ENCODE results near the gene NOCT. TPM values are rescaled to one million over a fixed set of nuclear protein-coding genes. Genes with fewer than 3 reads are reported as not detected.
A peak's percentile ranks its signal among the peaks of the same experiment; 100 is the strongest.

The NOCT gene
- polyA plus RNA-seq: under 1 TPM in 2 of 3 donors, not detected in 1; 0.83 to 0.86 TPM

DNA sequence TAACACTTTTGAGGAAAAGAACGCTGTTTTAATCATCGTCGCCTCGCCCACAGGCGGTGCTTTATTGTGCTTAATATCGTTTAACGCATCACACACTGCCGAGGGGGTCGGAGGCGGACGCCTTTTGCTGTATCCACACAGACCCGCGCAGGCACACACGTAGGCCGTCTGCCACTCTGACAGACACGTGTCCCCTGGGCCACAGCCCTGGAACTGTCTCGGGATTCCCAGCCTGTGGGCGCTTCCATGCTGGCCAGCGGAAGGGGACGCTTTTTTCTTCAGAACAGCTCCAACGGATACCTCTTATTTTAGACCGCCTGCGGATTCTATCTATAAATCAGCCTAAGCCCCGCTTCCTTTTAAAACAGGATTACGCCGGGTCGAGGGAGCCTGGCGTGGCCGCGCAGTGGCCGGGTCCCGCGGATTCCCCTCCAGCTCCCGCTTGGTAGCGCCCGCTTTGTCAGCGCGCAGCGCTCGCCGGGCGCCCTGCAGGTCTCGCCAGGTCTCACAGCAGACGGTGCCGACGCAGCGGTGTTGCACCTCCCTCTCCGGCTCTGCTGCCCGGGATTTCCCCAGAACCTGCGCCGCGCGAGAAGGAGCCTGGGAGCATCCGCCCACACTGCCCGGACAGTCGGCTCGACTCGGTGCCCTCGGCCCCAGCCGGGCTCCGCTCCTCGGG, at the start of gene NOCT:
NOCT (plus strand) TSS at position 513 of the 679 bp plus-strand sequence. CDS start 201 bp downstream, outside the sequence.
- Mint-ChIP-seq H3K4me3 (peak within 1 kb of the TSS; percentile 90 to 93 (median 92)), H3K9me3 (no peaks in the 10 kb centered on the region), H3K27ac (peak within 1 kb of the TSS; percentile 90 to 98 (median 98)), H3K27me3 (ENCODE audit: low read depth in 3 of 3) (peaks cover 8 to 23% (median 10%) of the 10 kb centered on the region in 3 donors), H3K36me3 (peaks cover 0 to 5% (median 3%) of the 10 kb centered on the region in 3 donors), H3K4me1 (peaks cover 15 to 19% of the 10 kb centered on the region in 2 donors)
- DNase-seq: peak; percentile 92 to 93 (median 93)

DNA sequence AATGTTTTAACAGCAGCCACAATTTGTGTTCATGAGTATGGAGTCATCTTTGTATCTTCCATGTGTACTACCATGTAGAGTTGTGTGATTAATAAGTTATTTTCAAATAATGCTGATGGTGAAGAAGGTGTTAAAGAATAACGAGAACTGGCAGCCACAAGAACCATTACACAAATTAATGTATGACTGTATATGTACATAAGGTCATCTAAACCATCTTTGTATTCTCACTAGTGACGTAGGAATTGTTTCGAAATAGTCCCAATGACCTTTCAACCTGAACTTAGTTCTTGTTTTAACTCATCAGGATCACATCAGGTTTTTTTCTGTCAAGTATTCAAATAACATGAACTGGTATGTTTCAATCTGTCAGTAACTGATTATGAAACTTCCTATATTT, 48.3 kb upstream of the NOCT start:
- Mint-ChIP-seq H3K4me1 (no peaks in the 10 kb centered on the region), H3K9me3 (no peaks in the 10 kb centered on the region), H3K36me3 (peaks cover 0 to 4% (median 0%) of the 10 kb centered on the region in 3 donors), H3K4me3 (no peak overlapping the region), H3K27ac (no peak overlapping the region), H3K27me3 (ENCODE audit: low read depth in 3 of 3) (no peaks in the 10 kb centered on the region)
- no peak for DNase-seq

- Mint-ChIP-seq H3K27ac (no peak overlapping the region), H3K4me3 (no peak overlapping the region), H3K27me3 (ENCODE audit: low read depth in 3 of 3) (peaks cover 0 to 2% (median 0%) of the 10 kb centered on the region in 3 donors), H3K4me1 (no peaks in the 10 kb centered on the region), H3K36me3 (peaks cover 0 to 4% (median 0%) of the 10 kb centered on the region in 3 donors), H3K9me3 (no peaks in the 10 kb centered on the region)
- DNase-seq: no peak
Measured at GRCh38 chr4:138972956-138973801, 42.4 kb upstream of the NOCT start.

DNA sequence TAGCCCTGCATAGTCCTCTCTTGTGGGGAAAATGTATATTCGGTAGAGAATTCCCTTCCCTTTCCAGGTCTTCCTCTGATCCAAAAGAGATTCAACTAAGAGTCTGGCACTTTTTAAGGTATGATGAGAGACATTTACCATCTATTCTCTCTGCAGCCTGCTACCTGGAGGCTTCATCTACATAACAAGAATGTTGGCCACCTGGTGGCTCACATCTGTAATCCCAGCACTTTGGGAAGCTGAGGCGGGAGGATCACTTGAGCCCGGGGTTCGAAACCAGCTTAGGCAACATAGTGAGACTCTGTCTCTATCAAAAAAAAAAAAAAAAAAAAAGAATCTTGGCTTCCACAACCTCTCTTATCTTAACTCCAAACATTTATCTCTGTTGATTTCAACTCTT, 40.4 kb upstream of the NOCT start:
- Mint-ChIP-seq H3K36me3 (no peaks in the 10 kb centered on the region), H3K9me3 (no peaks in the 10 kb centered on the region), H3K4me1 (no peaks in the 10 kb centered on the region), H3K4me3 (no peak overlapping the region), H3K27ac (no peak overlapping the region), H3K27me3 (ENCODE audit: low read depth in 3 of 3) (peaks cover 0 to 2% (median 0%) of the 10 kb centered on the region in 3 donors)
- DNase-seq: no peak

GRCh38 chr4:138976526-138976925, 39.1 kb upstream of the NOCT start:
- no peaks in the 10 kb centered on the region for H3K9me3 Mint-ChIP-seq
- H3K27ac Mint-ChIP-seq: no peak overlapping the region
- peaks cover 0 to 2% (median 0%) of the 10 kb centered on the region in 3 donors for H3K27me3 Mint-ChIP-seq (ENCODE audit: low read depth in 3 of 3)
- no peaks in the 10 kb centered on the region for H3K36me3 Mint-ChIP-seq
- no peaks in the 10 kb centered on the region for H3K4me1 Mint-ChIP-seq
- no peak overlapping the region for H3K4me3 Mint-ChIP-seq
- DNase-seq: no peak

- Mint-ChIP-seq H3K27ac (no peak overlapping the region), H3K27me3 (ENCODE audit: low read depth in 3 of 3) (peaks cover 0 to 2% (median 0%) of the 10 kb centered on the region in 3 donors), H3K4me1 (no peaks in the 10 kb centered on the region), H3K36me3 (no peaks in the 10 kb centered on the region), H3K4me3 (no peak overlapping the region), H3K9me3 (no peaks in the 10 kb centered on the region)
- DNase-seq: no peak
Measured at GRCh38 chr4:138977524-138977923, 38.1 kb upstream of the NOCT start.

DNA sequence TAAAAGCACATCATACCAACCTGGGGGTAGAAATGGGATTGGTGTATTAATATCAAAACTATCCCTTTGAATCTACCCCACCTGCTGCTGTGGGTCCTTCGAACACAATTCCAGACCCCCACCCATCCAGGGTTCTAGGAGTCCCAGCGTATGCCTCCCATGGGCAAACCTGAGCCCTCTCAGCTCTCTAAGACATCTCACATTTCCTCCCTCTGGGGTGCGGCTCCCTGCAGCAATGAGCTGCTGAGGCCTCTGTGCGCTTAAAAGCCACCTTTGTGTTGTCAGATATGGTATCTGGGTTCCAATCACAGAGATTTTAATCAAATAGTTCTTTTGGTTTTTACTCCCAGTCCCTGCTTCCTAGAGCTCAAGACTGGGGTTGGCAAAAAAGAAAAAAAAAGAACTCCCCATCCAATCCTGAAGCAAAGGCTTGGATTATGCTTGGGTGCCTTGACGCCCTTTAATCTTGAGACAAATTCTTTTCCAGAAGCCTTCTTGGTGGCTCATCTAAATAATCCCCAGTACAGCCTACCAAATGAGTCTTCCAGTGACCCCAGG, 37.5 kb upstream of the NOCT start:
- H3K4me1 Mint-ChIP-seq: no peaks in the 10 kb centered on the region
- no peak overlapping the region for H3K4me3 Mint-ChIP-seq

GRCh38 chr4:138978600-138978999, 37.0 kb upstream of the NOCT start:
- Mint-ChIP-seq H3K36me3 (no peaks in the 10 kb centered on the region), H3K27ac (no peak overlapping the region), H3K9me3 (no peaks in the 10 kb centered on the region), H3K27me3 (ENCODE audit: low read depth in 3 of 3) (peaks cover 0 to 4% (median 0%) of the 10 kb centered on the region in 3 donors), H3K4me1 (no peaks in the 10 kb centered on the region), H3K4me3 (no peak overlapping the region)
- no peak for DNase-seq

More for the DNA sequence above, 37.5 kb upstream of the NOCT start:
- DNase-seq: no peak
- no peaks in the 10 kb centered on the region for H3K36me3 Mint-ChIP-seq
- no peak overlapping the region for H3K27ac Mint-ChIP-seq
- peaks cover 0 to 4% (median 0%) of the 10 kb centered on the region in 3 donors for H3K27me3 Mint-ChIP-seq (ENCODE audit: low read depth in 3 of 3)
- H3K9me3 Mint-ChIP-seq: no peaks in the 10 kb centered on the region

DNA sequence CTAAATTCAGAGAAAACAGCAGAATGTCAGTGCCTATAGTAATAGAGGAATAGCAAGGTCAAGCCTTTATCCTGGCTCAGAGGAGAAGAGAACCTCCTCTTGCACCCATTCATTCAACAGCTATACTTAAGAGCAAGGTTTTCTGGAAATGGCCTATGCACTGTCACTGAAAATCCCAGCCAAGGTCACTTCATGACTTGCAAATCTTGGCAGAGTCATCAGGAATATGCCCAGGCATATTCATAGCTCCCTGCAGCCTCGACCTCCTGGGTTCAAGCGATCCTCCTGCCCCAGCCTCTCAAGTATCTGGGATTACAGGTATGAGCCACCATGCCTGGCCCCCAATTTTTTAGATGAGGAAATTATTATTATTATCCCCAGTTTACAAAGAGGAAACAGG, 35.8 kb upstream of the NOCT start:
- H3K4me1 Mint-ChIP-seq: no peaks in the 10 kb centered on the region
- no peaks in the 10 kb centered on the region for H3K9me3 Mint-ChIP-seq
- H3K27ac Mint-ChIP-seq: no peak overlapping the region
- no peak overlapping the region for H3K4me3 Mint-ChIP-seq
- no peak for DNase-seq
- no peaks in the 10 kb centered on the region for H3K36me3 Mint-ChIP-seq
- peaks cover 0 to 4% (median 0%) of the 10 kb centered on the region in 3 donors for H3K27me3 Mint-ChIP-seq (ENCODE audit: low read depth in 3 of 3)

- H3K27me3 Mint-ChIP-seq (ENCODE audit: low read depth in 3 of 3): peaks cover 0 to 2% (median 0%) of the 10 kb centered on the region in 3 donors
- H3K27ac Mint-ChIP-seq: no peak overlapping the region
- H3K9me3 Mint-ChIP-seq: peaks cover 0 to under 1% (median 0%) of the 10 kb centered on the region in 6 donors
- no peaks in the 10 kb centered on the region for H3K4me1 Mint-ChIP-seq
- no peak overlapping the region for H3K4me3 Mint-ChIP-seq
- DNase-seq: no peak
- no peaks in the 10 kb centered on the region for H3K36me3 Mint-ChIP-seq
Measured at GRCh38 chr4:138981930-138982390, 33.6 kb upstream of the NOCT start.

GRCh38 chr4:138982754-138983153, 32.8 kb upstream of the NOCT start:
- Mint-ChIP-seq H3K9me3 (peaks cover 0 to 1% (median 0%) of the 10 kb centered on the region in 6 donors), H3K27ac (no peak overlapping the region), H3K4me1 (no peaks in the 10 kb centered on the region), H3K4me3 (no peak overlapping the region), H3K36me3 (no peaks in the 10 kb centered on the region), H3K27me3 (ENCODE audit: low read depth in 3 of 3) (peaks cover 0 to 2% (median 0%) of the 10 kb centered on the region in 3 donors)
- no peak for DNase-seq

- Mint-ChIP-seq H3K27ac (no peak overlapping the region), H3K4me3 (no peak overlapping the region)
Measured at GRCh38 chr4:138983690-138984089, 31.9 kb upstream of the NOCT start.

DNA sequence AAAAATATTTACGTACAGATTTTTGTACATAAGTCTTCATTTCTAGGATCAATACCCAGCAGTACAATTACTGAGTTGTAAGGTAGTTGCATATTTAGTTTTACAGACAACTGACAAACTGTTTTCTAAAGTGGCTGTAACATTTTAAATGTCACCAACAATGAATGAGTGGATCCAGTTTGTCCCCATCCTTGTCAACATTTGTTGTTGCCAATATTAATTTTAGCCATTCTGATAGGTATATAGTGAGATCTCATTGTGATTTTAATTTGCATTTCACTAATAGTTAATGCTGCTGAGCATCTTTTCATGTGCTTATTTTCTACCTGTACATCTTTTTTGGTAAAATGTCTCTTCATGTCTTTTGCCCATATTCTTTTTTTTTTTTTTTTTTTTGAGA, 30.9 kb upstream of the NOCT start:
- Mint-ChIP-seq H3K4me1 (no peaks in the 10 kb centered on the region), H3K36me3 (no peaks in the 10 kb centered on the region), H3K27me3 (ENCODE audit: low read depth in 3 of 3) (peaks cover 0 to 2% (median 0%) of the 10 kb centered on the region in 3 donors), H3K9me3 (peaks cover 0 to 1% (median 0%) of the 10 kb centered on the region in 6 donors), H3K27ac (no peak overlapping the region), H3K4me3 (no peak overlapping the region)
- no peak for DNase-seq

More at GRCh38 chr4:138983690-138984089, 31.9 kb upstream of the NOCT start:
- no peaks in the 10 kb centered on the region for H3K4me1 Mint-ChIP-seq
- H3K36me3 Mint-ChIP-seq: no peaks in the 10 kb centered on the region
- H3K27me3 Mint-ChIP-seq (ENCODE audit: low read depth in 3 of 3): peaks cover 0 to 2% (median 0%) of the 10 kb centered on the region in 3 donors
- no peak for DNase-seq
- H3K9me3 Mint-ChIP-seq: peaks cover 0 to 1% (median 0%) of the 10 kb centered on the region in 6 donors

DNA sequence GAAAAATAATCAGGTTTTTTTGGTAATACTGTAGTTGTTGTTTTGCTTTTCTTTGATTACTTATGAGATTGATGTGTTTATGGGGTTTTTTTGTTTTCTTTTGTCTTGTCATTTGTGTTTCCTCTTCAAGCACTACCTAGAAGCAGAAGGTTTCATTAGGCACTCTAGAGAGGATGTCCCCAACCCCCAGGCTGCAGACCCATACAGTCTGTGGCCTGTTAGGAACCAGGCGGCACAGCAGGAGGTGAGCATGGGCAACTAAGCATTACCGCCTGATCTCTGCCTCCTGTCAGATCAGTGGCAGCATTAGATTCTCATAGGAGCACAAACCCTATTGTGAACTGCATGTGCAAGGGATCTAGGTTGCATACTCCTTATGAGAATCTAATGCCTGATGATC, 22.9 kb upstream of the NOCT start:
- Mint-ChIP-seq H3K27me3 (ENCODE audit: low read depth in 3 of 3) (no peaks in the 10 kb centered on the region), H3K9me3 (no peaks in the 10 kb centered on the region), H3K4me1 (peaks cover 6 to 9% of the 10 kb centered on the region in 2 donors), H3K27ac (no peak overlapping the region), H3K4me3 (no peak overlapping the region), H3K36me3 (no peaks in the 10 kb centered on the region)
- DNase-seq: no peak

All from immature natural killer cell (primary cell).